SK-N-SH (cell line): Measurements from ENCODE around the gene ASTN2.

ENCODE experiments used
- CTCF ChIP-seq: fragments of 200-600 bp; sonication (generic); IDR thresholded peaks from 2 replicates; pipeline ENCODE4 v1.6.1; 2017; ENCODE audit warnings: antibody characterized with exemption, mild to moderate bottlenecking, moderate library complexity
- FOXM1 ChIP-seq: IDR thresholded peaks from 2 replicates; pipeline ENCODE4 v1.4.0; 2012; ENCODE audit warnings: low read depth, mild to moderate bottlenecking
- GABPA ChIP-seq: IDR thresholded peaks from 2 replicates; pipeline ENCODE4 v1.4.0; 2012; ENCODE audit warnings: low read depth, mild to moderate bottlenecking
- MAX ChIP-seq: IDR thresholded peaks from 2 replicates; pipeline ENCODE4 v1.4.0; 2012; ENCODE audit warnings: low read depth
- NRF1 ChIP-seq: IDR thresholded peaks from 2 replicates; pipeline ENCODE4 v1.6.1; 2012; ENCODE audit warnings: low read depth, mild to moderate bottlenecking, low read length
- REST ChIP-seq: IDR thresholded peaks from 2 replicates; pipeline ENCODE4 v1.6.1; 2012; ENCODE audit warnings: mild to moderate bottlenecking, low read depth, low read length, moderate library complexity
- RFX5 ChIP-seq: IDR thresholded peaks from 2 replicates; pipeline ENCODE4 v1.6.1; 2012; ENCODE audit warnings: mild to moderate bottlenecking, improper control_type of control experiment, low read length

- TF ChIP-seq GABPA: no peak
- TF ChIP-seq CTCF: no peak
- TF ChIP-seq MAX: no peak
- no peak for TF ChIP-seq NRF1
- TF ChIP-seq RFX5: no peak
- TF ChIP-seq FOXM1: no peak
- no peak for TF ChIP-seq REST
These were observed 681.7 kb downstream of the ASTN2 start for GRCh38 chr9:116733010-116733641.
